HCT116 (cell line): ENCODE data around the gene SDC3. TPM values are rescaled to one million over a fixed set of nuclear protein-coding genes. Genes with fewer than 3 reads are reported as not detected.
A peak's percentile ranks its signal among the peaks of the same experiment; 100 is the strongest.

Source experiments
- ATAC-seq: fragments of 200-7000 bp; cut with Tn5 transposase; 2 replicates; pipeline ENCODE4 v1.9.1; 2020; ENCODE audit warnings: mild to moderate bottlenecking, moderate library complexity
- BruUV-seq: library from RNA; stranded (reverse); fragments of 400-500 nt; replicated peaks from 2 replicates; lab custom pipeline; 2021; lab: Mats Ljungman, UMichigan
- CTCF ChIA-PET: fragments of 300-600 bp; sonication (Branson Sonifier 250); formaldehyde crosslinking; loops from one replicate; lab custom pipeline; 2021; ENCODE audit warnings: antibody characterized with exemption; lab: Charles Lee
- POLR2A ChIA-PET: fragments of 300-600, 350-600 bp; sonication (Branson Sonifier 250); formaldehyde crosslinking; loops from one replicate; lab custom pipeline; 2021; ENCODE audit warnings: antibody characterized with exemption; lab: Charles Lee
- RAD21 ChIA-PET, 2 experiments: fragments of 300-600 bp; sonication (Branson Sonifier 250); formaldehyde crosslinking; loops; one replicate each; lab custom pipeline; 2023; ENCODE audit warnings: low total read pairs in 2 of 2; ENCODE audit not compliant: uncharacterized antibody in 2 of 2, unreplicated experiment in 2 of 2, low non-redundant PET in 1 of 2; lab: Charles Lee
- DNase-seq: peaks from one replicate; pipeline ENCODE4 v3.0.0-alpha.2; 2010; ENCODE audit warnings: low read depth, low spot score
- H2AFZ ChIP-seq: fragments of 200-600 bp; shearing (Covaris generic), sonication (generic); 2 replicates; pipeline ENCODE4 v1.6.1; 2017; ENCODE audit warnings: low read depth, mixed run types, mixed read lengths, antibody characterized with exemption, low read length; ENCODE audit not compliant: poor library complexity, severe bottlenecking
- H3K27ac ChIP-seq: 2 replicates; pipeline ENCODE4 v1.5.1; 2012; ENCODE audit warnings: low read depth, low read length
- H3K27me3 ChIP-seq: fragments of 200-600 bp; sonication (generic); 2 replicates; pipeline ENCODE4 v1.6.1; 2016; ENCODE audit warnings: mixed run types, low read length, mixed read lengths; ENCODE audit not compliant: insufficient read depth
- H3K36me3 ChIP-seq, 2 experiments: fragments of 200-500 bp in 1 of 2; fragments of 200-600 bp in 1 of 2; sonication (Bioruptor generic) in 1 of 2; sonication (generic) in 1 of 2; 2 replicates each; pipeline versions ENCODE4 v1.5.1 to v1.6.1; 2014 to 2016; ENCODE audit warnings: low read length in 2 of 2, inconsistent platforms in 1 of 2, mixed read lengths in 1 of 2, mixed run types in 1 of 2; ENCODE audit not compliant: insufficient read depth in 2 of 2, control insufficient read depth in 1 of 2
- H3K4me1 ChIP-seq, 2 experiments: fragments of 200-600 bp in 1 of 2; sonication (generic) in 1 of 2; 2 replicates each; pipeline versions ENCODE4 v1.5.1 to v1.6.1; 2012 to 2017; ENCODE audit warnings: low read length in 2 of 2, inconsistent platforms in 1 of 2, mild to moderate bottlenecking in 1 of 2, mixed read lengths in 1 of 2, mixed run types in 1 of 2, moderate library complexity in 1 of 2; ENCODE audit not compliant: insufficient read depth in 2 of 2, control insufficient read depth in 1 of 2
- H3K4me2 ChIP-seq: fragments of 200-600 bp; sonication (generic); 2 replicates; pipeline ENCODE4 v1.6.1; 2017; ENCODE audit warnings: mixed run types, low read length, mixed read lengths
- H3K4me3 ChIP-seq, 2 experiments: fragments of 200-600 bp in 1 of 2; sonication (generic) in 1 of 2; replicated peaks in 1 of 2; 2 replicates each; pipeline ENCODE4 v1.5.1; 2011 to 2016; ENCODE audit warnings: low read length in 2 of 2, control low read depth in 1 of 2, low read depth in 1 of 2, mild to moderate bottlenecking in 1 of 2, mixed read lengths in 1 of 2, mixed run types in 1 of 2
- H3K79me2 ChIP-seq: fragments of 200-600 bp; sonication (generic); 2 replicates; pipeline ENCODE4 v1.6.1; 2017; ENCODE audit warnings: mild to moderate bottlenecking, mixed run types, low read length, moderate library complexity, mixed read lengths; ENCODE audit not compliant: insufficient read depth
- H3K9ac ChIP-seq: fragments of 200-600 bp; sonication (generic); 2 replicates; pipeline ENCODE4 v1.6.1; 2016; ENCODE audit warnings: low read length, mixed read lengths
- H3K9me2 ChIP-seq: fragments of 200-600 bp; sonication (generic), shearing (Covaris generic); 2 replicates; pipeline ENCODE4 v1.6.1; 2017; ENCODE audit warnings: mixed run types, mild to moderate bottlenecking, moderate library complexity; ENCODE audit not compliant: insufficient read depth
- H3K9me3 ChIP-seq, 2 experiments: fragments of 200-500 bp in 1 of 2; fragments of 200-600 bp in 1 of 2; sonication (Bioruptor generic) in 1 of 2; sonication (generic) in 1 of 2; 2 replicates each; pipeline ENCODE4 v1.6.1; 2014 to 2017; ENCODE audit warnings: low read length in 2 of 2, mixed read lengths in 2 of 2, inconsistent platforms in 1 of 2, low read depth in 1 of 2, mild to moderate bottlenecking in 1 of 2, mixed run types in 1 of 2, moderate library complexity in 1 of 2; ENCODE audit not compliant: control insufficient read depth in 1 of 2, insufficient read depth in 1 of 2
- H4K20me1 ChIP-seq: fragments of 200-600 bp; sonication (generic), shearing (Covaris generic); 2 replicates; pipeline ENCODE4 v1.6.1; 2017; ENCODE audit warnings: mixed run types, mild to moderate bottlenecking, moderate library complexity; ENCODE audit not compliant: insufficient read depth
- CBX3 ChIP-seq: IDR thresholded peaks from 2 replicates; pipeline ENCODE4 v1.6.1; 2012; ENCODE audit warnings: low read depth
- CEBPB ChIP-seq: IDR thresholded peaks from 2 replicates; pipeline ENCODE4 v1.6.1; 2012; ENCODE audit warnings: low read depth
- EGR1 ChIP-seq: IDR thresholded peaks from 2 replicates; pipeline ENCODE4 v1.6.1; 2012; ENCODE audit warnings: low read depth
- EZH2 ChIP-seq: fragments of 200-600 bp; sonication (generic); IDR thresholded peaks from 2 replicates; pipeline ENCODE4 v1.6.1; 2017; ENCODE audit warnings: antibody characterized with exemption, mixed run types
- FOSL1 ChIP-seq: IDR thresholded peaks from 2 replicates; pipeline ENCODE4 v1.6.1; 2012; ENCODE audit warnings: low read depth
- JUND ChIP-seq: IDR thresholded peaks from 2 replicates; pipeline ENCODE4 v1.6.1; 2012
- POLR2AphosphoS5 ChIP-seq: IDR thresholded peaks from 2 replicates; pipeline ENCODE4 v1.6.1; 2011; ENCODE audit warnings: mild to moderate bottlenecking, low read depth, low read length, moderate library complexity
- RAD21 ChIP-seq: IDR thresholded peaks from 2 replicates; pipeline ENCODE4 v1.6.1; 2012; ENCODE audit warnings: low read depth, mild to moderate bottlenecking
- SP1 ChIP-seq: IDR thresholded peaks from 2 replicates; pipeline ENCODE4 v1.6.1; 2012; ENCODE audit warnings: low read depth
- SRF ChIP-seq: IDR thresholded peaks from 2 replicates; pipeline ENCODE4 v1.6.1; 2012; ENCODE audit warnings: low read depth
- YY1 ChIP-seq: IDR thresholded peaks from 2 replicates; pipeline ENCODE4 v1.6.1; 2011; ENCODE audit warnings: low read length, low read depth, moderate library complexity, mild to moderate bottlenecking; ENCODE audit not compliant: insufficient replicate concordance; ENCODE audit errors: extremely low read depth
- ZFX ChIP-seq: fragments of 450-650 bp; IDR thresholded peaks from 2 replicates; pipeline ENCODE4 v1.6.1; 2017
- ZNF274 ChIP-seq: fragments of 200-500 bp; sonication (Bioruptor generic); IDR thresholded peaks from 2 replicates; pipeline ENCODE4 v1.6.1; 2014; ENCODE audit warnings: mild to moderate bottlenecking, low read depth, low read length, inconsistent platforms
- intact Hi-C: fragments of 100-400 bp; cut with micrococcal nuclease; formaldehyde crosslinking; loops from 2 replicates; pipeline ENCODE4 v1.10.0; 2022
- total RNA-seq: library from RNA; stranded (reverse); gene quantifications from one replicate; pipeline ENCODE4 v1.2.1, GENCODE V29; 2021; ENCODE audit not compliant: unreplicated experiment
- TF ChIP-seq, protein P1 (sequence below): IDR thresholded peaks from 2 replicates; pipeline ENCODE4 v1.6.1; 2012; ENCODE audit warnings: low read depth
- TF ChIP-seq, protein P2 (sequence below): IDR thresholded peaks from 2 replicates; pipeline ENCODE4 v1.6.1; 2012

SDC3 gene
- total RNA-seq, 1 experiment from 2014 or later, result 40.1 TPM

DNA sequence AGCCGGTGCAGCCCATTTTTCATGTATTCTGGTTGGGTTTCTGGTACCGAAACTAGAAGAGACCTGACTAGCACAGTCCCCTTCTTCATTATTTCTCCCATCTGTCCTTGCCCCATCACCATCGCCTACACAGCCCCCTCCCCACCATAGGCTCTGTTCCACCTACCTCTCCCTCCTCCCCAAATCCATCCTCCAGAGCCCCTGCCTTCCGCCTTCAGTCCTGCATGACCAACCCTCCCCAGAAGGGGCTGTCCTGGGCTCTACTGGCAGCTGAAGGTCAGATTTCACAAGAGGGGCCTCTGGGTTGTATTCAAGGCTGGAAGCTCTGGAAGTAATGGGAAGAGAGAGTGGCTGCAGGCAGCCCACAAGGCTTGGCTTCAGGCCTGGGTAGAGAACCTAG lies 55.2 kb downstream of the SDC3 start:
- no peaks in the 10 kb centered on the region for H3K9me3 ChIP-seq
- CTCF ChIA-PET, result no interaction called here
- H3K4me3 ChIP-seq, result no peak overlapping the region
- no peaks in the 10 kb centered on the region for H3K9me2 ChIP-seq
- no peaks in the 10 kb centered on the region for H3K79me2 ChIP-seq
- DNase-seq (no peak), ATAC-seq (no peak)
- H3K9ac ChIP-seq, result no peak overlapping the region
- peak overlapping the region; percentile 58 for H2AFZ ChIP-seq
- RAD21 ChIA-PET, result no interaction called here
- TF ChIP-seq SP1, result no peak
- TF ChIP-seq ZNF274, result no peak
- no peak for TF ChIP-seq JUND
- TF ChIP-seq CEBPB, result no peak
- no peak for TF ChIP-seq RAD21
- TF ChIP-seq POLR2AphosphoS5, result no peak
- no peak for TF ChIP-seq EGR1
- no peak for TF ChIP-seq FOSL1
- no peak for TF ChIP-seq ZFX
- no peak for TF ChIP-seq CBX3
- BruUV-seq, result no TSS peak
- H4K20me1 ChIP-seq, result no peaks in the 10 kb centered on the region
- H3K4me1 ChIP-seq, result peaks cover 0 to under 1% of the 10 kb centered on the region in 2 experiments; a peak in 1 of 4 replicates
- POLR2A ChIA-PET, result no interaction called here
- H3K4me2 ChIP-seq, result no peak overlapping the region
- H3K27me3 ChIP-seq, result 0 out of 2 replicates have a peak, but pooled peaks cover 2% of the 10 kb centered on the region
- no peaks in the 10 kb centered on the region for H3K36me3 ChIP-seq
- intact Hi-C loops, result no loop called here
- no peak overlapping the region for H3K27ac ChIP-seq

DNA sequence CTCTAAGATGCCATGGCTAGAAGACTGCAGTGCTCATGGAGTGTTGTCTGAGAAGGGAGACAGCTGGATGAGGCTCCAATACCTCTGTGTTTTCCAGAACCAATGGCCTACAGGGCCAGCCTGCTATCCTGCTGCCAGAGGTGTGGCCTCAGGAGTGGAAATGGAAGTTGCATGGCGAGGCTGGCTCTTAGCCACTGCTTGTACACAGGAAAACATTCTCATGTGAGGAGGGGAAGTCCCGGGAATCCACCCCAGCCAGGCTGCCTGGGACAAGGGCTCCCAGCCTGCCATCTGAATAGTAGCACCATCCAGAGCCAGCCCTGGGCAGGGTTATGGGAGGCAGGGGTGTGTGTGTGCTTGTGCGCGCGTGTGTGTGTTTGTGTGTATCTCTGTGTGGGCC lies 56.5 kb downstream of the SDC3 start:
- Histone ChIP-seq H3K27me3 (0 out of 2 replicates have a peak, but pooled peaks cover 2% of the 10 kb centered on the region), H4K20me1 (no peaks in the 10 kb centered on the region), H2AFZ (no peak overlapping the region), H3K36me3 (no peaks in the 10 kb centered on the region)
- ChIA-PET CTCF (no interaction called here), POLR2A (no interaction called here)
- no peak for ATAC-seq
- intact Hi-C loops, result no loop called here
- no TSS peak for BruUV-seq
- TF ChIP-seq, protein P1, sequence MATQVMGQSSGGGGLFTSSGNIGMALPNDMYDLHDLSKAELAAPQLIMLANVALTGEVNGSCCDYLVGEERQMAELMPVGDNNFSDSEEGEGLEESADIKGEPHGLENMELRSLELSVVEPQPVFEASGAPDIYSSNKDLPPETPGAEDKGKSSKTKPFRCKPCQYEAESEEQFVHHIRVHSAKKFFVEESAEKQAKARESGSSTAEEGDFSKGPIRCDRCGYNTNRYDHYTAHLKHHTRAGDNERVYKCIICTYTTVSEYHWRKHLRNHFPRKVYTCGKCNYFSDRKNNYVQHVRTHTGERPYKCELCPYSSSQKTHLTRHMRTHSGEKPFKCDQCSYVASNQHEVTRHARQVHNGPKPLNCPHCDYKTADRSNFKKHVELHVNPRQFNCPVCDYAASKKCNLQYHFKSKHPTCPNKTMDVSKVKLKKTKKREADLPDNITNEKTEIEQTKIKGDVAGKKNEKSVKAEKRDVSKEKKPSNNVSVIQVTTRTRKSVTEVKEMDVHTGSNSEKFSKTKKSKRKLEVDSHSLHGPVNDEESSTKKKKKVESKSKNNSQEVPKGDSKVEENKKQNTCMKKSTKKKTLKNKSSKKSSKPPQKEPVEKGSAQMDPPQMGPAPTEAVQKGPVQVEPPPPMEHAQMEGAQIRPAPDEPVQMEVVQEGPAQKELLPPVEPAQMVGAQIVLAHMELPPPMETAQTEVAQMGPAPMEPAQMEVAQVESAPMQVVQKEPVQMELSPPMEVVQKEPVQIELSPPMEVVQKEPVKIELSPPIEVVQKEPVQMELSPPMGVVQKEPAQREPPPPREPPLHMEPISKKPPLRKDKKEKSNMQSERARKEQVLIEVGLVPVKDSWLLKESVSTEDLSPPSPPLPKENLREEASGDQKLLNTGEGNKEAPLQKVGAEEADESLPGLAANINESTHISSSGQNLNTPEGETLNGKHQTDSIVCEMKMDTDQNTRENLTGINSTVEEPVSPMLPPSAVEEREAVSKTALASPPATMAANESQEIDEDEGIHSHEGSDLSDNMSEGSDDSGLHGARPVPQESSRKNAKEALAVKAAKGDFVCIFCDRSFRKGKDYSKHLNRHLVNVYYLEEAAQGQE, result no peak
- TF ChIP-seq YY1 (no peak), ZFX (no peak), EZH2 (no peak), FOSL1 (no peak), SRF (no peak)
- TF ChIP-seq, protein P2, sequence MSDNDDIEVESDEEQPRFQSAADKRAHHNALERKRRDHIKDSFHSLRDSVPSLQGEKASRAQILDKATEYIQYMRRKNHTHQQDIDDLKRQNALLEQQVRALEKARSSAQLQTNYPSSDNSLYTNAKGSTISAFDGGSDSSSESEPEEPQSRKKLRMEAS, result no peak
- TF ChIP-seq, all 23 proteins: peak for 0
- H3K27ac ChIP-seq, result no peak overlapping the region
- no peak overlapping the region for H3K4me3 ChIP-seq
- no peak overlapping the region for H3K9ac ChIP-seq
- H3K9me2 ChIP-seq, result no peaks in the 10 kb centered on the region
- no peaks in the 10 kb centered on the region for H3K4me1 ChIP-seq
- no peaks in the 10 kb centered on the region for H3K9me3 ChIP-seq
- no peak for DNase-seq
- RAD21 ChIA-PET, result no interaction called here
- H3K4me2 ChIP-seq, result no peak overlapping the region
- no peaks in the 10 kb centered on the region for H3K79me2 ChIP-seq
